Nephron progenitor cell (in vitro differentiated cells): ENCODE measurements around the gene SLC16A1.
"Not testable (repeated sequence)": the region's sequence is repeated elsewhere in the genome, so short reads cannot be mapped to it uniquely, and the experiment has no call there.

ENCODE experiments used
- DNase-seq: peaks from one replicate; pipeline ENCODE4 v3.0.0; 2021
- H3K27ac Mint-ChIP-seq: 2 replicates; pipeline ENCODE4 v1.8.0; 2021; ENCODE audit warnings: mild to moderate bottlenecking, moderate library complexity, mixed read lengths
- H3K27me3 Mint-ChIP-seq: 2 replicates; pipeline ENCODE4 v1.8.0; 2021; ENCODE audit warnings: mild to moderate bottlenecking, low read depth, mixed read lengths; ENCODE audit not compliant: poor library complexity
- H3K36me3 Mint-ChIP-seq: 2 replicates; pipeline ENCODE4 v1.8.0; 2021; ENCODE audit warnings: low read depth, mixed read lengths
- H3K4me1 Mint-ChIP-seq: 2 replicates; pipeline ENCODE4 v1.8.0; 2021; ENCODE audit warnings: mixed read lengths
- H3K4me3 Mint-ChIP-seq: 2 replicates; pipeline ENCODE4 v1.8.0; 2021; ENCODE audit warnings: mild to moderate bottlenecking, moderate library complexity, mixed read lengths
- H3K9me3 Mint-ChIP-seq: 2 replicates; pipeline ENCODE4 v1.8.0; 2021; ENCODE audit warnings: mild to moderate bottlenecking, moderate library complexity, mixed read lengths
- TF ChIP-seq, protein P1 (sequence below): fragments of 200-600 bp; sonication (generic); IDR thresholded peaks from 2 replicates; pipeline ENCODE4 v1.5.0; 2021; ENCODE audit warnings: antibody characterized with exemption

SLC16A1 gene

GRCh38 chr1:112893288-112894009 is 62.5 kb downstream of the SLC16A1 start:
- H3K4me1 Mint-ChIP-seq = no peaks in the 10 kb centered on the region
- peaks cover 5% of the 10 kb centered on the region for H3K27me3 Mint-ChIP-seq
- H3K27ac Mint-ChIP-seq = no peak overlapping the region
- TF ChIP-seq, protein P1, sequence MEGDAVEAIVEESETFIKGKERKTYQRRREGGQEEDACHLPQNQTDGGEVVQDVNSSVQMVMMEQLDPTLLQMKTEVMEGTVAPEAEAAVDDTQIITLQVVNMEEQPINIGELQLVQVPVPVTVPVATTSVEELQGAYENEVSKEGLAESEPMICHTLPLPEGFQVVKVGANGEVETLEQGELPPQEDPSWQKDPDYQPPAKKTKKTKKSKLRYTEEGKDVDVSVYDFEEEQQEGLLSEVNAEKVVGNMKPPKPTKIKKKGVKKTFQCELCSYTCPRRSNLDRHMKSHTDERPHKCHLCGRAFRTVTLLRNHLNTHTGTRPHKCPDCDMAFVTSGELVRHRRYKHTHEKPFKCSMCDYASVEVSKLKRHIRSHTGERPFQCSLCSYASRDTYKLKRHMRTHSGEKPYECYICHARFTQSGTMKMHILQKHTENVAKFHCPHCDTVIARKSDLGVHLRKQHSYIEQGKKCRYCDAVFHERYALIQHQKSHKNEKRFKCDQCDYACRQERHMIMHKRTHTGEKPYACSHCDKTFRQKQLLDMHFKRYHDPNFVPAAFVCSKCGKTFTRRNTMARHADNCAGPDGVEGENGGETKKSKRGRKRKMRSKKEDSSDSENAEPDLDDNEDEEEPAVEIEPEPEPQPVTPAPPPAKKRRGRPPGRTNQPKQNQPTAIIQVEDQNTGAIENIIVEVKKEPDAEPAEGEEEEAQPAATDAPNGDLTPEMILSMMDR = no peak
- no peak overlapping the region for H3K4me3 Mint-ChIP-seq
- peaks cover 39% of the 10 kb centered on the region for H3K9me3 Mint-ChIP-seq
- DNase-seq = no peak
- H3K36me3 Mint-ChIP-seq = peaks cover 27% of the 10 kb centered on the region

GRCh38 chr1:112889906-112890305 is 66.1 kb downstream of the SLC16A1 start:
- H3K4me1 Mint-ChIP-seq, H3K36me3 Mint-ChIP-seq, H3K4me3 Mint-ChIP-seq, H3K27me3 Mint-ChIP-seq, DNase-seq, H3K27ac Mint-ChIP-seq: not testable (repeated sequence)
- peaks cover 15% of the 10 kb centered on the region for H3K9me3 Mint-ChIP-seq

- DNase-seq = no peak
- Mint-ChIP-seq H3K27ac (no peak overlapping the region), H3K4me1 (no peaks in the 10 kb centered on the region), H3K4me3 (no peak overlapping the region), H3K27me3 (peaks cover 3% of the 10 kb centered on the region), H3K36me3 (peaks cover 8% of the 10 kb centered on the region), H3K9me3 (peaks cover 14% of the 10 kb centered on the region)
- TF ChIP-seq, protein P1 = no peak
These were observed 66.8 kb downstream of the SLC16A1 start for GRCh38 chr1:112889052-112889768.

GRCh38 chr1:112888630-112889029 is 67.4 kb downstream of the SLC16A1 start:
- Mint-ChIP-seq H3K4me1 (peaks cover 1% of the 10 kb centered on the region), H3K36me3 (peaks cover 4% of the 10 kb centered on the region), H3K27me3 (peaks cover 3% of the 10 kb centered on the region), H3K27ac (no peak overlapping the region), H3K9me3 (peaks cover 8% of the 10 kb centered on the region), H3K4me3 (no peak overlapping the region)
- TF ChIP-seq, protein P1 = no peak
- no peak for DNase-seq

GRCh38 chr1:112887599-112888283 is 68.3 kb downstream of the SLC16A1 start:
- peaks cover 3% of the 10 kb centered on the region for H3K9me3 Mint-ChIP-seq
- peaks cover 10% of the 10 kb centered on the region for H3K4me1 Mint-ChIP-seq
- DNase-seq = no peak
- H3K27ac Mint-ChIP-seq = no peak overlapping the region
- no peaks in the 10 kb centered on the region for H3K36me3 Mint-ChIP-seq
- H3K27me3 Mint-ChIP-seq = peaks cover 3% of the 10 kb centered on the region
- TF ChIP-seq, protein P1 = no peak
- no peak overlapping the region for H3K4me3 Mint-ChIP-seq

DNA sequence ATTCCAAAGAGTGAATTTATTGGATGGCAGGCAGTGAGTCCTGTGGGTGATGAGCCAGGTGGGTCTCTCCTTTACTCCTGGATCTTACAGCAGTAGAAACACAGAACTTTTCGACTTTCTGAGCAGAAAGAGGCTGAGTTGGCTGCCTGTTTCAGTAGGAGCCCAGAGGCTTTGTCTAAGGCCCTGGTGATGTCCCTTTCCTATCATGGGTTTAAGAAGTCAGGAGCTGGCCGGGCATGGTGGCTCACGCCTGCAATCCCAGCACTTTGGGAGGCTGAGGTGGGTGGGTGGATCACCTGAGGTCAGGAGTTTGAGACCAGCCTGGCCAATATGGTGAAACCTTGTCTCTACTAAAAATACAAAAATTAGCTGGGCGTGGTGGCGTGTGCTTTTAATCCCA is 71.0 kb downstream of the SLC16A1 start:
- H3K4me1 Mint-ChIP-seq = peaks cover 27% of the 10 kb centered on the region
- not testable (repeated sequence) for H3K4me3 Mint-ChIP-seq, H3K36me3 Mint-ChIP-seq, DNase-seq, H3K9me3 Mint-ChIP-seq, H3K27ac Mint-ChIP-seq, H3K27me3 Mint-ChIP-seq
